Measurements from ENCODE around the gene NRIP1.

The NRIP1 gene

GRCh38 chr21:15063814-15064575, 805 bp downstream of the NRIP1 start:
- peak; percentile 34 for DNase-seq

- peak; percentile 30 for DNase-seq
These were observed 1.6 kb downstream of the NRIP1 start for GRCh38 chr21:15063081-15063813.

DNA sequence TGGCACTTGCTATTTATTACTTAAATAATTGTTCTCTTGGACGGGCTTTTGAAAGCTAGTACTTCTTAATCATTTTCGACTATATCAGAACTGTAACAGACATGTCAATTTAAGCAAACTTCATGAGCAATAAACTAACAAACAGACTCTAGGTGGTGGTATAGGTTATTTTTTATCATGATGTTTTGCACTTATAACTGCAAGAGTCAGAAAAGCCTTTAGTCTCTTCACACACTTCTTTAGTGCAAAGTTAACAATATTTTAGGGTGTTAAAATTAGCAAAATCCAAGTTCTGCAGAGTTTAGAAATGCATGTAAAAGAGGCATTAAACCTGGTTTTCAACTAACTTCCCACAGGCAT, 2.2 kb downstream of the NRIP1 start:
- no peak for DNase-seq

DNA sequence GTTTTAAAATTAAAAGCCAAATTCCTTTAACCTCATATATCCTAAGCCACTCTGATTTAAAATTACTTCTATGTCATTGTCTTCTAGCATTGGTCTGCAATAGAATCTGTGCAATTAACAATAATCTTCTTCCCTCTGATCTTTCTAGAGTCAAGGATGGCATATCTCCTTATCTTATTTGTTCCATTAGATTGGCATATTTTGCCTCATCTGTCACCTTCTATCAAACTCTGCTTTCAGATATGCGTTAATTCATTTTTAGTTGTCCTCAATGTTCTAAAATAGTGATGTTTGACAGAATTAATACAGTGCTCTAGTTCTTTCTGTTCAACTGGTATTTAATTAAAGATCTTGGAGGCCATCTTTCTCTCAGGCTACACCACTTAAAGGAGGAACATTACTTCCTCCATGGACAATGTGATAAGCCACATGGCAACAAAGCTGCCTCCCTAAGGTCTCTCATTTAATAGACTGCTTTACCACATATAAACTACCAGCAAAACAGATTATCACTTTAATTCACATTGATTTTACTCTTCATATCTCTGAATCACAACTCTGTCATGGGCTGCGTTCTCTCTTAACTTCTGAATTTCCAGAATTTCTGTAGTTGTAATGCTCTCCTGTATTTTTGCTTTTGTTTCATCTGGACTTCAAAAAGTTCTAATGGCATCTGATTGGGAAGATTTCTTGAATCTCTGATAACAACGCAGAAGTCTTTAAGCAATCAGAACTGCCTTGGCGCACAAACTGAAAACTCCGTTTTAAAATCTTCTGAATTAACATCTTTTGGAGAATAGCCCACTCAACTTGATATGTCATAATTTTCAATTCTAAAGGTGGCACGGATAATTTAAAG, 2.8 kb downstream of the NRIP1 start:
- DNase-seq: no peak

- DNase-seq: no peak
These were observed 3.5 kb downstream of the NRIP1 start for GRCh38 chr21:15061279-15061678.

DNA sequence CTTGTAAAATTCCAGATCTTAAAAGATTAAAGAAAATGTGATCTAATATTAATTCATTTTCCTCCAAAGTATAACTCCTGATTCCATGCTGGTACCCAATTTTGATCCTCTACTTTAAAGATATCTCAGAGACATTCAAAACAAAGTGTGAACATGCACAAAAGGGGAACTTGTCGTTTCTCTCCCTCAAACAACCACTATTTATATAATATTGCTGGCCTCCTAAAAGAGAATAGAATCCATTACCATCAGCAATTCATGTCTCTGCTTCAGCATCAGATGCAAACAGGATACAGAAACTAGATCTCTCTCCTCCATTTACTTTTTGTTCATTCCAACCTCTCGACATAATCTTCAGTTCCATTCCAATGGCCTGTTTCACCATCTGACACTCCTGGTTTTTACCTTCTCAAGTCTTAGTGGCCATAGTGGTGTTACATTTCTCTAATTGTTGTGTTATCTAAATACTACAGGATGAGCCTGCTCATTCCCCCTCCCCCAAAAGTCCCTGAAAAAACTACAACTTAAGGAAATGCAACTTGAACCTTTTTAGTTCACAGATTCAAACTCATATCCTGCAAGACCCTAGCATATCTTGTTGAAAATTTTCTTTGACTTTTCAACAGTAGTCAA, 4.1 kb downstream of the NRIP1 start:
- no peak for DNase-seq

DNA sequence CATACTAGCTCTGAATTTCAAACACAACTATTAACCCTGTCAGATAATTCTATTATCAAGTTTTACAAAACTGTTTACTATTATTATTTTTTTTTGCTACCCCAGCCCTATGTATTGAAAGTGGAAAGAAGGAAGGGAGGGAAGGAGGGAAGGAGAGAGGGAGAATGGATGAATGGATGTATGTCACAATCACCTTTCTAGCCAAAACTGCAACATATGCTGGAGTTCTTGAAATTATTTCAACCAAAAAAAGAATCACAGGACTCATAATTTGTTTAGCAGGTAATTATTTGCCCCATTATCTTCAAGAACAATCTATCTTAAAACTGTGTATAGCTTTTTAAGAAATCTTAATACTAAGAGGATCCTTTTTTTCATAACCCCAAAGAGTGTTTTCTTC, 5.4 kb downstream of the NRIP1 start:
- no peak for DNase-seq

GRCh38 chr21:15058854-15059263, 5.9 kb downstream of the NRIP1 start:
- DNase-seq: no peak

DNA sequence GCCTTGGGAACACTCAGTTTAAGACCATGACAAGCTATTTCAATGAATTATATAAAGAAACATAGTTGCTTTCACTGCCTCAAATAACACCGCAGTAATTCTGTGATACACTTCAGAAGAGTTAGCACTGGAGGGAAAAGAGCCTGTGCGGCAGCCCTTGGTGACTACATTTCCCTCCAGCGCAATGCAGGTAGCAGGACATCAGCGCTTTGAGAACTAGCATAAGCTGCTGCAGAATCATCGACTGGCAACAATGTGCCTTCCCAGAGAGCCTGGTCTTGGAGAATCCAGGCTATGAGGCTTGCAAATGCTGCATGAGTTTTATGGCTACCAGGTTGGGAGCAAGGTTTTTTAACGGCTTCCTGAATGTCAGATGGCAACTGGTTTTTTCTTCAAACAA, 7.5 kb downstream of the NRIP1 start:
- no peak for DNase-seq

- DNase-seq: no peak
These were observed 10.1 kb downstream of the NRIP1 start for GRCh38 chr21:15054606-15055239.

DNA sequence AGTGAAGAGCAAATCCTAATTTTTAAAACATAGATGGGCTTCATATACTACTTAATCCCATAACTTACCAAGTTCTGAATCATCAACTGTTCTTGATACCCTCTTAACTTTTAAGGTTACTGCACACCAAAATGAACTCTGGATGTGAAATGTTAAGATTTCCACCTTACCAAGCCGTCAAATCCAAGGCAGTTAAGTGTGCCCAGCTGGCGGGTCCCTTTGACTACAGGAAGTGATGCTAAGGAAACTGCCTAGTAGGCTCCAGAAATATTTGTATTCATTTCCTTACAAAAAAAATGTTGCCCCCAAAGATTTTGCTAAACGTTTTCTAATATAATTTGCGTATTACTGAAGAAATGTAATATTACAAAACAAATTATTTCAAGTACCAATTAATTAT, 10.7 kb downstream of the NRIP1 start:
- DNase-seq: no peak

- no peak for DNase-seq
These were observed 11.3 kb downstream of the NRIP1 start for GRCh38 chr21:15053500-15053899.

DNA sequence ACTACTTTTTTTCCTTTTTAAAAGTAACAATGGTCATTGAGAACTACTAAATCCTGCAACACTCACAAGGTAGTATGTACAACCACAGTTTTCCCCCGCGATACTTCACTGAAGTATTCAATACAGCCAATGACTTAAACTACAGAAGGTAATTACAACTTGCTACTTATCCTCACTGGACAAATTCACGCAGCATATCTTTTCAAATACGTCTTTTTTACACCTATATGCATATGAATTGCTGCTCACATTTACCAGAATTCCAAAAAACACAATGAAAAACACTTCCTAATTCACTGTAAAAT, 12.4 kb downstream of the NRIP1 start:
- no peak for DNase-seq

DNA sequence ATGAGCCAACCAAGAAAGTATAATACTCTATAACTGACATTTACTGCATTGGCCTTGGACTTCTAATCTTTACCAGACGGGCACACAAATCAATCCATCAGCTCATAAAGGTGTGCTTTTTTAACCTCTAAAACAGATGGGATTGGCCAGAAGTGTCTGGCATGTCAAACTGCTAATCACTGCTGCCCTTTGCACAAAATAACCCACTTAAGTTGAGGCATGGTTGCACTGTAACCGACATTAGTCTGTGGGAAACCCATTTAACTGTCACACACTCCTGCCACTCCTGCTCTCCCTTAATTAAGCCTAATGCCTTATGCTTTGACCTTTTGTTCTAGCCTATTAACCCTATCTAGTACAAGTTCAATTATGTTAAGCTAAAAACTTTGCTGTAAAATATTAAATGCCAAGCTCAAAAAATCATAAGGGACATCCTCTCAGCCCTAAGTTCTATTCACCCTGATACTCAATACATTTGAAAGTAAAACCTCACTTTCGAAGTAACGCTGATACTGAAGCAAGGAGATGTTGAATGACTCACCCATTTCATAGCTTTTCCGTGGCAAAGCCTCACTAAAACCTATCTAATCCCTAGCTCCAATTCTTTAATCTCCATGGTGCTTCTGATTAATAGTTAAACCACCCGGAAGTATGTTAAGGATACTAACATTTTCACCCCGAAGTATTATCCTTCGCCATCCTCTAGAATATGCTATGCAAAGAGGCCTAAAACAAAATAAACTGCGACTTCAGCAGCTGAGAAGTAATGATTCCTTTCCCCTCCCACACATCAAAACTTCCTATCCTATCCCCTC, 12.9 kb downstream of the NRIP1 start:
- DNase-seq: no peak

- DNase-seq: no peak
These were observed 14.0 kb downstream of the NRIP1 start for GRCh38 chr21:15050568-15051377.

DNA sequence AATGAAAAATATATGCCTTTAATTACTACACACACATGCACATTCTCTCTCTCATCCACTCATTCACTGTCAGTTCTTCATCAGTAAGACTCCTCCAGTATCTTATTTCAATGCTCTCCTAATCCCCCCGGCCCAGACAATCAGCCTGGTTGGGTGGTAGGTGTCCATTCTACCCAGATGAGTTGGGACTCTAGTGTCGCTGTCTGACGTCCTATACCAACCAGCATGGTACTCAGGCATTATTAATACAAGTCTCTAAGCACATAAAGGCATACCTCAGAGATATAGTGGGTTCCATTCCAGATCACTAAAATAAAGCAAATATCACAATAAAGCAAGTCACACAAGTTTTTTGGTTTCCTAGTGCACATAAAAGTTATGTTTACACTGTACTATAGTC, 19.8 kb downstream of the NRIP1 start:
- no peak for DNase-seq

DNA sequence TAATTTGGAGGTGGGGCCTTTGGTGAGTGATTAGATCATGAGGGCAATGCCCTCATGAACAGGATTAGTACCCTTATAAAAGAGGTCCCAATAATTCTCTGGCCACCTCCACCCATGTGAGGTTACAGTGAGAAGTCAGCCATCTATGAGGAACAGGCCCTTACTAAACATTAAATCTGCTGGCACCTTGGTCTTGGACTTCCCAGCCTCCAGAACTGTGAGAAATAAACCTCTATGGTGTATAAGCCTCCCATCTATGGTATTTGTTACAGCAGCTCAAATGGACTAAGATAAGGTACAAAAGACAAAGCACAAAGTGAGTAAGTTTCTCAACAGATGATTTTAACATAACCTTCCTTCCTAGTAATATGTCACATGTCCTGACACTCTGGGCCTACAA, 22.3 kb downstream of the NRIP1 start:
- no peak for DNase-seq

- DNase-seq: no peak
These were observed 25.0 kb downstream of the NRIP1 start for GRCh38 chr21:15039607-15040299.

- DNase-seq: no peak
These were observed 26.9 kb downstream of the NRIP1 start for GRCh38 chr21:15037900-15038293.

GRCh38 chr21:15037095-15037899, 27.5 kb downstream of the NRIP1 start:
- no peak for DNase-seq

Measured in activated T-cell treated with anti-CD3 and anti-CD28 coated beads, Interleukin-2, amount 50 U/mL, for 1 hour (primary cell).